GM12891 (cell line): ENCODE data around the gene CDC25A.
"Not testable (repeated sequence)": the region's sequence is repeated elsewhere in the genome, so short reads cannot be mapped to it uniquely, and the experiment has no call there.

Source experiments
- DNase-seq: peaks from one replicate; pipeline ENCODE4 v3.0.0; 2011; ENCODE audit warnings: low spot score; ENCODE audit not compliant: insufficient read length
- FAIRE-seq: peaks from 2 replicates; lab custom pipeline; 2011; peaks lifted over from hg19 to GRCh38; lab: Jason Lieb, UNC
- PAX5 ChIP-seq: IDR thresholded peaks from 2 replicates; pipeline ENCODE4 v1.6.1; 2011; ENCODE audit warnings: low read length, moderate library complexity, mild to moderate bottlenecking; ENCODE audit not compliant: insufficient read depth, severe bottlenecking
- POLR2A ChIP-seq: IDR thresholded peaks from 2 replicates; pipeline ENCODE4 v1.6.1; 2011; ENCODE audit warnings: low read depth, low read length, control low read depth
- POLR2AphosphoS5 ChIP-seq: IDR thresholded peaks from 2 replicates; pipeline ENCODE4 v1.6.1; 2011; ENCODE audit warnings: low read depth, low read length, control low read depth
- POU2F2 ChIP-seq: IDR thresholded peaks from 2 replicates; pipeline ENCODE4 v1.6.1; 2011; ENCODE audit warnings: low read depth, mild to moderate bottlenecking, control low read depth, low read length, moderate library complexity
- SPI1 ChIP-seq: IDR thresholded peaks from 2 replicates; pipeline ENCODE4 v1.6.1; 2011; ENCODE audit warnings: low read depth, low read length, control low read depth
- TAF1 ChIP-seq: IDR thresholded peaks from 2 replicates; pipeline ENCODE4 v1.6.1; 2011; ENCODE audit warnings: low read depth, low read length, control low read depth

CDC25A gene

GRCh38 chr3:48219543-48219942 lies 31.3 kb upstream of the CDC25A start:
- DNase-seq (no peak), FAIRE-seq (no peak)
- TF ChIP-seq POLR2AphosphoS5, result no peak
- TF ChIP-seq POU2F2, result no peak
- TF ChIP-seq PAX5, result no peak
- TF ChIP-seq TAF1, result no peak
- no peak for TF ChIP-seq POLR2A
- TF ChIP-seq SPI1, result no peak

- no peak for TF ChIP-seq POLR2A
- TF ChIP-seq POU2F2, result no peak
- no peak for TF ChIP-seq POLR2AphosphoS5
- no peak for TF ChIP-seq TAF1
- no peak for TF ChIP-seq SPI1
- TF ChIP-seq PAX5, result no peak
- DNase-seq (no peak), FAIRE-seq (no peak)
Observed at GRCh38 chr3:48218537-48218936, 30.3 kb upstream of the CDC25A start.

- TF ChIP-seq PAX5, result no peak
- no peak for TF ChIP-seq POLR2AphosphoS5
- no peak for TF ChIP-seq POLR2A
- TF ChIP-seq TAF1, result no peak
- no peak for TF ChIP-seq POU2F2
- no peak for TF ChIP-seq SPI1
- FAIRE-seq (no peak), DNase-seq (no peak)
Observed at GRCh38 chr3:48217449-48217848, 29.2 kb upstream of the CDC25A start.

GRCh38 chr3:48215876-48216275 lies 27.7 kb upstream of the CDC25A start:
- TF ChIP-seq PAX5, result no peak
- TF ChIP-seq POU2F2, result no peak
- TF ChIP-seq TAF1, result no peak
- no peak for TF ChIP-seq POLR2AphosphoS5
- TF ChIP-seq SPI1, result no peak
- TF ChIP-seq POLR2A, result no peak
- DNase-seq, result no peak
- no peak for FAIRE-seq

GRCh38 chr3:48215466-48215865 lies 27.2 kb upstream of the CDC25A start:
- no peak for DNase-seq
- no peak for TF ChIP-seq POLR2A
- no peak for TF ChIP-seq PAX5
- no peak for TF ChIP-seq SPI1
- TF ChIP-seq POLR2AphosphoS5, result no peak
- TF ChIP-seq TAF1, result no peak
- FAIRE-seq, result peak; percentile 5

GRCh38 chr3:48215019-48215418 lies 26.8 kb upstream of the CDC25A start:
- no peak for TF ChIP-seq PAX5
- no peak for TF ChIP-seq SPI1
- TF ChIP-seq POU2F2, result no peak
- no peak for TF ChIP-seq POLR2A
- TF ChIP-seq POLR2AphosphoS5, result no peak
- no peak for TF ChIP-seq TAF1
- no peak for FAIRE-seq
- no peak for DNase-seq

GRCh38 chr3:48214225-48214624 lies 26.0 kb upstream of the CDC25A start:
- DNase-seq (no peak), FAIRE-seq (no peak)
- no peak for TF ChIP-seq POLR2A
- TF ChIP-seq PAX5, result no peak

GRCh38 chr3:48211776-48212175 lies 23.6 kb upstream of the CDC25A start:
- not testable (repeated sequence) for FAIRE-seq, DNase-seq

GRCh38 chr3:48210534-48210933 lies 22.3 kb upstream of the CDC25A start:
- not testable (repeated sequence) for FAIRE-seq, DNase-seq

- TF ChIP-seq SPI1 (no peak), PAX5 (no peak), POU2F2 (no peak), POLR2AphosphoS5 (no peak), POLR2A (no peak), TAF1 (no peak)
- no peak for FAIRE-seq
- DNase-seq, result no peak
Observed at GRCh38 chr3:48209445-48209844, 21.2 kb upstream of the CDC25A start.

GRCh38 chr3:48208076-48208475 lies 19.9 kb upstream of the CDC25A start:
- TF ChIP-seq POU2F2, result no peak
- TF ChIP-seq SPI1, result no peak
- no peak for TF ChIP-seq POLR2A
- TF ChIP-seq TAF1, result no peak
- no peak for TF ChIP-seq PAX5
- TF ChIP-seq POLR2AphosphoS5, result no peak
- DNase-seq (no peak), FAIRE-seq (no peak)
